NCI-H128 (cell line): ENCODE data around the gene EML6.

Source experiments
- DNase-seq: peaks from one replicate; lab custom pipeline; 2025; ENCODE audit not compliant: unreplicated experiment; lab: John Stamatoyannopoulos, UW

The EML6 gene

GRCh38 chr2:54750040-54750439, 26.6 kb downstream of the EML6 start:
- no peak for DNase-seq

- DNase-seq: no peak
These were observed 29.0 kb downstream of the EML6 start for GRCh38 chr2:54752439-54752838.

GRCh38 chr2:54755641-54756326, 32.3 kb downstream of the EML6 start:
- DNase-seq: no peak

GRCh38 chr2:54757500-54757899, 34.0 kb downstream of the EML6 start:
- no peak for DNase-seq

GRCh38 chr2:54758951-54759350, 35.5 kb downstream of the EML6 start:
- DNase-seq: no peak

- DNase-seq: no peak
These were observed 36.8 kb downstream of the EML6 start for GRCh38 chr2:54760310-54760709.

- DNase-seq: no peak
These were observed 40.3 kb downstream of the EML6 start for GRCh38 chr2:54763636-54764291.

- no peak for DNase-seq
These were observed 44.5 kb downstream of the EML6 start for GRCh38 chr2:54767921-54768320.

- DNase-seq: no peak
These were observed 45.4 kb downstream of the EML6 start for GRCh38 chr2:54768772-54769428.

GRCh38 chr2:54770211-54770610, 46.7 kb downstream of the EML6 start:
- no peak for DNase-seq

GRCh38 chr2:54770676-54771075, 47.2 kb downstream of the EML6 start:
- no peak for DNase-seq

- no peak for DNase-seq
These were observed 47.9 kb downstream of the EML6 start for GRCh38 chr2:54771166-54771885.

- DNase-seq: no peak
These were observed 48.6 kb downstream of the EML6 start for GRCh38 chr2:54772110-54772509.

GRCh38 chr2:54772531-54772930, 49.1 kb downstream of the EML6 start:
- no peak for DNase-seq

- DNase-seq: no peak
These were observed 49.8 kb downstream of the EML6 start for GRCh38 chr2:54773233-54773632.

GRCh38 chr2:54773838-54774237, 50.4 kb downstream of the EML6 start:
- no peak for DNase-seq

- no peak for DNase-seq
These were observed 52.2 kb downstream of the EML6 start for GRCh38 chr2:54775710-54776109.

GRCh38 chr2:54776494-54776893, 53.0 kb downstream of the EML6 start:
- no peak for DNase-seq

GRCh38 chr2:54783349-54783748, 59.9 kb downstream of the EML6 start:
- DNase-seq: no peak

- no peak for DNase-seq
These were observed 63.8 kb downstream of the EML6 start for GRCh38 chr2:54787270-54787669.

GRCh38 chr2:54787755-54788366, 64.4 kb downstream of the EML6 start:
- no peak for DNase-seq
